ENCODE data around the gene SMPD3.

The SMPD3 gene

DNA sequence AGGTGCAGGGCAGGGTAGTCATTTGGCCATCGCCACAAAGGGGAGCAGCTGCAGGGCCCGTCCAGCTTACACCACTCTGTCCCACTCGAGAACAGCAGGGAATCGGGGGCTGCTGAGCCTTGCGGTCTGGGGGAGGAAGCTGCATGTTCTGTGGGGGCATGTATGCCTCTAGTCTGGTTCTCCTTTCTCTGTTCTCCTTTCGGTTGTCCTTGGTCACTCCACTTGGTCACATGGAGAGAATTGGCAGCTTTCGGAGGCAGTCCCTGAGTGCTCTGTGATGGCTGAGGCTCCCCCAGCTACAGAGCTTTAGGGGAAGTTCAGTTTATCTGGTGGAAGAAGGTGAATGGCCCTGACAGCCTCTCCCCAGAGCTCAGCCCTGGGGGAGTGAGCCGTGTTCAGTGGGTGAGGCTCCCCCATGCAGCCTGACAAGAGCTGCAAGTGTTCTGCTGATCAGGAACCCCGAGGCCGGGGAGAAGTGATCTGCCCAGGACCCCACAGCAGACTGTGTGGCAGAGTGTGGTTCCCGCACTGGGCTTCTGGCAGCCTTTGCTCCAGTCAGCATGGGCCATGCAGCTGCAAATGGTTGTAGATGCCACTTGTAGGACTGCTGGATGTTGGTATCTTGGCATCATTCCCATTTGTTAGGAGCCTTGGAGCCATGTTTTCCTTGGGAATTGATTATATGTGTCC is 22.3 kb upstream of the SMPD3 start:
- no peak for DNase-seq (ENCODE audit: low read depth)

DNA sequence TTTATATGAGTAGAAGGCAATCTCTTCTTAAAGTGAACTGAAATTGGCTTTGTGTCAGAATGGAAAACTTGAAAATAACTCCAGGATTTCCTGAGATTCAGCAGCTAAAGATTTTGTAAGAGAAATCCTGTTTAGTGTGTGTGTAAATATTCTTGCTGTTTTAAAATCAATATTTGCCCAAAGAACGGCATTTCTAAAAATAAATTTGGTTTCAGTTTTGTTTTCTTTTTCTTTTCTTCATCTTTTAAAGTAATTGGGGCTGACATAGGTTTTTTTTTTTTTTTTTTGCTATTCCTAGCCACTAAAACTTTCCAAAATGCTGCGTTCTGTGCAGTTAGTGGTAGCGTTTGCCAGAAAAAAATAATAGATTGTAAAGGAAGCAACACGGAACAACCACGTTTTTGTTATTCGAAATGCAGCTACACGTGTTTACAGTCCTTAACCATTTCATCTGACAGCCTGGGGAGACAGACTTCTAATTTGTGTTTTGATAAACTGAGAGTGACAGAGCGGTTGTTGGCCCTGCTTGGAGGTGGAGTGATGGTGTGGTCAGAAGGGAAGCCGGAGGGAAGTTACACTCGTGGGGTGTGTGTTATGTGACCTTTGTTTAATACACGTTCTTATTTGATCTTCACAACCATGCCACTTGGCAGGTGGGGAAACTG is 21.6 kb upstream of the SMPD3 start:
- DNase-seq (ENCODE audit: low read depth) = no peak

DNA sequence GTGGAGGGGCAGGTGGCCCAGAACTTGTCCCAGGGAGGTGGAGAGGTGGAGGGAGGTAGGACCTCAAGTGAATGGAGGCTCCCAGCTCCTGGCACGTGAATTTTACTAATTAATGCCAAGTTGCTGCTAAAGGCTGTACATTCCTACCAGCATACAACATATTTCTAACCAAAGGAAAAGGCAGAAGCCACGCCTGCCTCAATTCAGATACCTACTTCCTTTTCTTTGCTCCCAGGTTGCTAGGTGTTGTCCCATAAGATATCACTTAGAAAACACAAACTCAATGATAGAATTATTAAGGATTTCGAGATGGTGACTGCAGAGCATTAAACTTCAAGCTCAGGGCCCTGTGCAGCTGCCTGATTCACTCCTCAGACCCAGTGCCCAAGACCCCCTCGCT is 20.5 kb upstream of the SMPD3 start:
- no peak for DNase-seq (ENCODE audit: low read depth)

DNA sequence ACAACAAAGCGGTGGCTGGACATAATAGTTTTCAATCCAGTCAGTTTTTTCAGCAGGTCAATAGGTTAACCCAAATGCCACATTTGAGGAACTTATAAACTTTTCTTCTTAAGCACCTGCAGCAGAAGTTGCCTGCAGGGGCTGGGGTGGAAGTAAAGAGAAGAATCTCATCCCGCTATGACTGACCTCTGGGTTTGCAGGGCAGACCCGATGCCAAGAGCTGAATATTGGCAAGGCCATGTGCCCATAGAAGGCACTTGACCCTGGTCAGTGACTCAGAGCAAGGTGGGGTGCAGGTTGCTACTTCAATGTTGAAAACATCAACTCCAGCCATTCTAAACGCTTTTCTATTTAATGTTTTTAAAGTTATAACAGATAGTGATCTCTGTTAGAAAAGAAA is 17.9 kb upstream of the SMPD3 start:
- DNase-seq (ENCODE audit: low read depth) = no peak

DNA sequence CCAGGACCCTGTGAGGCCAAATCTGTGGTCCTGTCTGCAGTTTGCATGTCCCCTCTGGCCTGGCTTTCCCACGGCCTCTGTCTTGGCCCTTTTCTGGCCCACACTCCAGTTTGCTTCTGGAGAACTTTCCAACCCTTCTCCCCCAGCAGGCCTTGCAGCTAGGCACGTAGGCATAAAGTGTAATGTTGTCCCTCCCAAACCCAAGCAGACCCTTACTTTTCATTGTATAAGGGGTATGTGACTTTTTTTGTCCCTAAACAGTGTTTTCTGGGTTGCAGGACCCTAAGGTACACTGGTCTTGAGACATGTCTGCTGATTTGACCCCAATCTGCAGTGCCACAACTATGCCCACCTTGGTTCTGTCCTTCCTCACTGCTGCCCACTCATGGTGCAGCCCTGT is 15.6 kb upstream of the SMPD3 start:
- no peak for DNase-seq (ENCODE audit: low read depth)

DNA sequence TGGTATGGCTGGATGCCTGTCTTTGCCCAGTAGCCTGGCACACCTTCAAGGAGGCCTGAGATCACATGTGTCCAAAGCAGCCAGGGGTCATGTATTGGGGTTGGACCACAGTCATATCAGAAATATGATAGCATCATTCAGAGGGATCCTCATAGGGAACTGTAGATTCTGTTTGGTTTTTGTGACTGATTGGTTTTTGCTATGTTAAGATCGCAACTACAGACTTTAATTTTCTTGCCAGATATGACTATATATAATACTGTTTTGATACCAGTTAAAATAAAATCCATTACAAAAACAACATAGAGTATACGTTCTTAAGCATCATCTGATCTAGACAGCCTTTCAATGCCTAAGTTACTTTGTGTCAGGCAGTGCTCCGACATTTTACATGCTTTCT is 11.8 kb upstream of the SMPD3 start:
- DNase-seq (ENCODE audit: low read depth) = no peak

DNA sequence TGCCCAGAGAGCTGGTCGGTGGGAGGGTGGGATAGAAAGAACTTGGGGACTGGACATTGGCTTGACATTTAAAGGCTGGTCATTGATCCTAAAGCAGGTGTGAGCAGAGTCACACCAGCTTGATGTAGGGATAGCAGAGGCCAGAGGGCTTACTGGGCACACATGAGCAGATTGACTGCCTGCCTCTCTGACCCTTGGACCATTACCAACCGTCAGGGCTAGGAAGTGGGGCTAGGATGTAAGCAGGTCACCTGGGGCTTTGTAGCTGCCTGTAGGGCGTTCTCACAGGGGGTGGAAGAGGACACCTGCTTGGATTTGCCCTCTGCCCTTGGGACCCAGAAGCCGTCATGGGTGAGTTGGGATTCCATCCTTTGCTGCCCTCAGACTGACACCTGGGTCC is 11.1 kb upstream of the SMPD3 start:
- no peak for DNase-seq (ENCODE audit: low read depth)

DNA sequence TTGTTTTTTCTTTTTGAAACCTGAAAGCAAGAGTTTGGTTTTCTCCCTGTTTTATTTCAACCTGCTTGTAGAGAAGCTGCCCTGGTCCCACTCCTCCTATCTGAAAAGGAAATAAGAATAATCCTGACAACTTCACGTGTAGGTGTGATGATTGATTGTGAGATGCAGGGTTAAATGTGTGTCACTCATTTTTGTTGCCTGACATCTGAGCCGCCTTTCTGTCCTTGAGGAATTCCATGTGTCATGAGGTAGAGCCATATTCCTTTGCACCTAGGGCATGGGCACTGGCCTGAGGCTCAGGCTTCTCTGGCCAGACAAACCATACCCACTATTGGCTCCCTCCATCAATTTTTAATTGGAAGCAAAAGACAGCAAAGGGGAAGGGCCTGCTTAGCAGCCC is 10.2 kb upstream of the SMPD3 start:
- DNase-seq (ENCODE audit: low read depth) = no peak

DNA sequence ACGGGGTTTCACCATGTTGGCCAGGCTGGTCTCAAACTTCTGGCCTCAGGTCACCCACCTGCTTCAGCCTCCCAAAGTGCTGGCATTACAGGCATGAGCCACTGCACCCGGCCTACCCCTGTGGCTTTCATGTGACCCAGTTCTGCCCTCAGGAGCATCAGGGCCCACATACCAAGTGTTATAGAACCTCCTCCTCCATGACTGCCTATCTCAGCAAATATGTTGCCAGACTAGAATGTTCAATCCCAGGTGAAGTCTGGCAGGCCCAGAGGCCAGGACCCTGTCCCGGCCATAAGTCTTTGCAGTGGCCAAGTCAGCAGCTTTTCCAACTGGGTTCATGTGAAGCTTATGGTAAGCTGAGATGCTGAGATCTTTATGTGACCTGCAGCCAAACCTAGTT is 9.8 kb upstream of the SMPD3 start:
- DNase-seq (ENCODE audit: low read depth) = no peak

DNA sequence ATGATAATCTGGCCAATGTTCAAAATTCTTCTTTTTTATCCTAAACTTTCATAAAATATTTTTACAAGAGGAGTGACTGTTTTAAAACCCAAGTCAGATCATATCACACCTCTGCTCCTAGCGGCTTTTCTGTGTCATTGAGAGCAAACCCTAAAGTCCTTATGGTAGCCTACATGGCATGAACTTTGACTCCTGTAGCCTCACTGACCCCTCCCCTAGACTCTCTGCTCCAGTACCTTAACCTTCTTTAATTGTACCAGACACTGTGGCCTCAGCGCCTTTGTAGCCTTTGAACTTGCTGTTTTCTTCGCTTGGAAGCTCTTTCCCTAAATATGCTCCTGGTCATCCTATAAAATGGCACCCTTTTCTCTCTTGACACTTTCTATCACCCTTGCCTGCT is 7.3 kb upstream of the SMPD3 start:
- no peak for DNase-seq (ENCODE audit: low read depth)

DNA sequence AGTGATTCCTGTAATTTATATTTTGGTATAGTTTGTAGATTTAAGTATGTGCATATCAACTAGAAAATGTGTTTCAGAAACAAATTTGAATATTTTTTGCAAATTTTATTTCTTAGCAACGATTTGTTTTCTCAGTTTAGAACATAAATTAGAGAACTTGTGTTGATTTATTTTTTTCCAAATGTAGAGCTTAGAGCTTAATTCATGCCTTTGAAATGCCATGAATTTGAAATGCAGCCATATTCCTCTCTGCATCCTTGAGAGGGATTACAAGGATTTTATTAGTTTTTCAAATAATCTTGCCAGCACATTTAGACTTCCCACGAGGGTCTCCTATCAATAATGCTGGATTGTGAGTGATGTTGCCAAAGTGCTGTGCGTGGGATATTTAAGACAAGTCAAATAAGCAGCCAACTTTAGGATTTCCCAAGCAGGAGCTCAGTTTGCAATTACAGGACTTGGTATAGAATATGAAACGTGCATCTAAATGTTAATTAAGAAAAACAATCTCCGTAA is 6.7 kb upstream of the SMPD3 start:
- DNase-seq (ENCODE audit: low read depth) = no peak

DNA sequence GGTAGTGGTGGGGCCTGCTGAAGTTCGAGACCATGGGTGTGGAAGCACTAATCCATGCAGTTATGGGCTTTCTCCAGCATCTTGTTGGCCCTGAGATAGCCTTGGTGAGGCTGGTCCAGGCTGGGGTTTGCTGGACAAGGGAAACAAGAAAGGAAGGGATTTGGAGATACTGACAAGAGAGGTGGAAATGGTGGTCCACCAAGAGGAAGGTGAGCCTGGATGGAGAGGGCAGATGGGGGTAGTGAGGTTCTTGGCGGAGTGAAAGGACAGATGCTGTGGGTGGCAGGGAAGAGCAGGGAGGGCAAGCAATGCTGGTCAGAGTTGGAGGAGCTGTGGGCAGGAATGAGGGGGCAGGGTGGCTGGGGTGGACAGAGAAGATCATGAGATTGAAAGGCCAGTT is 5.5 kb upstream of the SMPD3 start:
- DNase-seq (ENCODE audit: low read depth) = no peak

DNA sequence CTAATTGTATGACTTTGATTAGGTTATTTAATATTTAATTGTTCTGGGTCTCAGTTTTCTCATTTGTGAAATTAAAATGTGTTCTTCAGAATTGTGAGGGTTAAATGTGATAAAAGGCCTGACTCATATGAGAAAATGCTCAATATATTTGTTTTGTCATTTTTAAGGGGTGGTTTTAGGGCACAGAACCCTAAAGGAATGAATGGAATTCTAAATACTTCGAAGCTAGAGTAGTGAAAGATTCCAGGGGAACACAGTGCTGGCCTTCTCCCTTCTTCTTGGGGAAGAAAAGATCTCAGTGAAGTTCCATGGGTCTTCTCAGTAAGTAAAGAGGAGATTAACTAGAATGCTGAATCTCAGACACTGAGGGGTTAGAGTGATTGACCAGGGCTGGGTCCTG is 3.9 kb upstream of the SMPD3 start:
- no peak for DNase-seq (ENCODE audit: low read depth)

DNA sequence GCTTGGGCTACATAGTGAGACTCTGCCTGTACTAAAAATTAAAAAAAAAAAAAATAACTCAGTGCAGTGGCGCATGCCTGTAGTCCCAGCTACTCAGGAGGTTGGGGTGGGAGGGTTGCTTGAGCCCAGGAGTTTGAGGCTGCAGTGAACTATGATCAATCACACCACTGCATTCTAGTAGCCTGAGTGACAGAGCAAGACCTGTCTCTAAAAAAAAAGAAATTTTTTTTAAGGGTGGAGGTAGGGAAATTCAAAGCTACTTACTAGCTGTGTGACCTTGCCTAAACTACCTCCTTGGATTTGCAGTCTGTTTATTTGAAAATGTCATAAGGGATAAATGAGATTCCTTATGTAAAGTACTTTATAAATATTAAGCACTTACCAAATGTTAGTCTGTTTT is 3.4 kb upstream of the SMPD3 start:
- no peak for DNase-seq (ENCODE audit: low read depth)

DNA sequence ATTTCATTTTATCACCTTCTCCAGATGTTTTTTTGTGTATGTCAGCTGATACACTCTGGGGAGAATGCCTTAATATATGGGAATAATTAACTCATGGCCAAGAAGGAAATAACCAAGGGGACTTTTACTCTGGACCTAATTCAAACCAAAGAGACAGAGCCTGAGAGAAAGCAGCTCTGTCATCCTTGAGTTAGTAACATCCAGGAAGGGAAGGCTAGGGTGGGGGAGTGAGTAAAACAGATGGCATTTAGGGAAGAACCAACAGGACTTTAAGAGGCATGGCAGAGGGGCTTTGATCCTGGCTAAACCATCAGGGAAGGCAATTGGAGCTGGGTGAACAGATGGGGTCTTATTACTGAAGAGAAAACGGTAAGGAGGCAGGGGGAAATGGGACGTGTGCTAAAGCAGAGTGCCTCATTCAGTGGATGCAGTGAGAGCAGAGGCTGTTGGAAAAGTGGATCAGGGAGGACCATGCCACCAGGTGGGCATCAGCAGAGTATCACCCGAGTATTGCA is 2.5 kb upstream of the SMPD3 start:
- DNase-seq (ENCODE audit: low read depth) = no peak

DNA sequence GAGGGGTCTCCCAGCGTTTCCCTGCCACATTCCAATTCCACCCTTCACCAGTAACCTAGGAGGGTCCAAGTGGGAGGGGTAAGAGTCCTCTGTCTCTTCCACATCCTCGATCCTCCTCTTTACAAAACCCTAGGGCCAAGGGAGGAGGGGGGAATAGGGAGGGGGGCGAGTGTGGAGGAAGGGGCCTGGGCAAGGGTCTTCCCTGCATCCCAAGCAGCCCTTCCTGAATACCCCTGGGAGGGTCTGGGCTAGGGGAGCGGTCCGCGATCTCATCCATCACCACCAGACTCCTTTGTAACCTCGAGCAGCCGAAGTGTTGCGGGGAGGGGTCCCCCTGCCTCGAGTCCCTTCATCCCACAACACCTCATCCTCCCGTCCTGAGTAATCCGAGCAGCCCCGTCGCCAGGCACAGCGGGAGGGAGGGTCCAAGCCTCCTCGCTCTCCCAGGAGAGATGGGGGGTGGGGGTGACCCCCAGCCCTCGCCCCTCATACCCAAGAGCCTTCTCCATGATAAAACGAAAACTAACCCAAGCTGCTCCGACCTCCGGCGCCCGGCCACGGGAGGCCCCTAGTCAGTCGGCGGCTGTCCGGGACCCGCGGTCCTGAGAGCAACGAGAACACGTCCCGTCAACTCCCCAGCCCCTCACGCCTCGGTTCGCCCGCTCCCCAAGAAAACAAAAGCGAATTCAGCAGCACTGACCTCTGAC is 502 bp downstream of the SMPD3 start:
- DNase-seq (ENCODE audit: low read depth) = no peak

DNA sequence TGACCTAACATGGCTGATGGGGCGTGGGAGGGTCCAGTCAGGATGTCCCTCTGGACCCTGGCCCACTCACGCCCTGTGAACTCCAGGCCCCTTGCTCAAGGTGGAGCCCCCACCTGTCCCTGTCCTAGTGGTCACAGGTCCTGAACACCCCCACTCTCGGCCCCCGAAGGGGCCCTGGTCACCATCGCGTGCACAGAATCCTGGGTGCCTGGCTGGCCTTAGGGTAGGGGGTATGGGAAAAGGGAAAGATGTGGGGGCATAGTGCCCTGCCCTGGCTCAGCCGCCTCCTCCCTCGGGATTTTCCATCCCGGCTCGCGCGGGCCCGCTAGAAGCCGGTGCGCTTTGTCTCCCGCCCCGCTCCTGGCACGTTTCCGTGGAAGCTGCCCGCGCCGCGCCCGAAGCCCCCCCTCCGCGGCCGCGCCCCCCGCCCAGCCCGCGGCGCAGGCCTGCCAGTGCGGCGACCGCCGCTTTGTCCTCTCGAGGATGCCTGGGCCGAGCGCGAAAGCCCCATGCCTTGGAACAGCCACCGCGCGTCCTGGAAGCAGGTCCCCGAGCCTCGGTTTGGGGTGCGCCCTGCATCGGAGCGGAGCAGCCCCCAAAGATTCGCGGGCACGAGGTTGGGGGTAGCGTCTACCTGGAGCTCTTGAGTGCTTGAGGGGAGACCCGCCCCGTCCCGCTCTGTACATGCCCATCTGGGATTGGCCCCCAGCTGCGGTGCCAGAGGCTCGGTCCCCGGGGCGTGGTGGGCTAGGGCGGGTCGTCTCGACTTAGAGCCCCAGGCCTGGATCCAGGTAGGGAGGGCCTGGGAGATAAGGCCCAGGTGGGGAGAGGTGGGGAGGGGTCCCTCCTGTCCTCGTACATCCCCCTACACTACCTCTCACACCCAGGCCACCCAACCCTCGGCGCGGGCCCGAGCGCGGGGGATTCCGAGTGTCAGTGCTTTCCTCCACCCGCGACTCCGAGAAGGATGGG is 1.3 kb downstream of the SMPD3 start:
- DNase-seq (ENCODE audit: low read depth) = no peak

DNA sequence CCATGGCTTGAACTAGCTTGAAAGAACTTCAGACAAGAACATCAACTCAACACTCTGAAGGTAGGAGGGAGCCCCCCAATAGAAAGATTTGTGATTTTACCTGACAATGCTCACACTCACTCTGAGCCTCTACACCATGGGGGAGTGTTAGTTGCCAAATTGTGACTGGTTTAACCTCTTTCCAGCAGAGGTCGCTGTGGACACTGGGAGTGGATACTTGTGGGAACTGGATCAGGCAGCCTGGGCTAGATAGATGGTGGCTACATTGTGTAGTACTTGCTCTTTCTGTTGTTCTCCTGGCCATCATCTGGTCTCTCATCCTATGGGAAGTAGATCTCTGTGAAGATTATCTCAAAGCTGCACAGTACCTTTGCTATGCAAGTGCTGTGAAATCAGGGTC is 2.9 kb downstream of the SMPD3 start:
- peak; percentile 9 for DNase-seq (ENCODE audit: low read depth)

DNA sequence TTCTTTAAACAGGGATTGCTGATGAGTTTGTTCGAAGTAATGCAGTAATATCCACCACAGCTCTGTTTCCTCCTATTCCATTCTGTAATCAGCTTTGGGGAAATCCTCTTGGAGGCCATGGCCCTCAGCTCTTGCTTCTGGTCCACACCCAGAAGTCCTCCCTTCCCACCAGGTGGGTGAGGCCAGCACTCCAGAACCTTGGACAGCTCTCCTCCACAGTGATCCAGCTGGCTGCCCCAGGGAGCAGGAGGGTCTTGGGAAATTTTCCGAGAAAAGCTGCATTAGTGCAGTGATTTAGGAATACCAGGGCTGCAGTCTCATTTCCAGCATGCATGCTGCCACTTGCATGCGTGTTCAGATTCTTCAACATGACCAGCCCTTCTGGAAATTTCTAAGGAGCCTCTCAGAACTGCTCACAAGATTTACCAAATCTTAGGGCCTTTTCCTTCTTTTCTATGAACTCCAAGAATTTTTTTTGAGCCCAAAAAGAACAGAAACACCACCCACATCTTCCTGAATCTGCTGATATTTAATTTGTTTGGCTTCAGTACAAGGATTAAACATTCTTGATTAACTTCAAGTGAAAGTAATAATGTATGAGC is 4.2 kb downstream of the SMPD3 start:
- DNase-seq (ENCODE audit: low read depth) = peak; percentile 10

DNA sequence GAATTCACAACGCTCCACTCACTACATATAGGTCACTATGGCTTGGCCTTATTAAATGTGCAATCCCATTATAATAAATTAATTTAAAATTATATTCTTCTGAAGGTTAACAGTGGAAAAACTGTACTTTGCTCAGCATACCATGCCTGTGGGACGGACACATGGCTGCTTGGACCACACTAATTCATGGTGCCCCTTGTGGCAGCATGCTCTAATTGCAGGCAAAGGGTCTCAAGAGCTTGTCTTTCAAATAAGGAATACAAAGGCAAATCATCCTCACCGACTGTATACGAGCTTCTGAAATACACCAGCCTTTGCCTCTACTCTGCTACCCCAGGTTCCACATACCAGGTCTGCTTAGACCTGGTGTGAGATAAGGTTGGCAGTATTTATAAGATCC is 11.7 kb downstream of the SMPD3 start:
- DNase-seq (ENCODE audit: low read depth) = no peak

DNA sequence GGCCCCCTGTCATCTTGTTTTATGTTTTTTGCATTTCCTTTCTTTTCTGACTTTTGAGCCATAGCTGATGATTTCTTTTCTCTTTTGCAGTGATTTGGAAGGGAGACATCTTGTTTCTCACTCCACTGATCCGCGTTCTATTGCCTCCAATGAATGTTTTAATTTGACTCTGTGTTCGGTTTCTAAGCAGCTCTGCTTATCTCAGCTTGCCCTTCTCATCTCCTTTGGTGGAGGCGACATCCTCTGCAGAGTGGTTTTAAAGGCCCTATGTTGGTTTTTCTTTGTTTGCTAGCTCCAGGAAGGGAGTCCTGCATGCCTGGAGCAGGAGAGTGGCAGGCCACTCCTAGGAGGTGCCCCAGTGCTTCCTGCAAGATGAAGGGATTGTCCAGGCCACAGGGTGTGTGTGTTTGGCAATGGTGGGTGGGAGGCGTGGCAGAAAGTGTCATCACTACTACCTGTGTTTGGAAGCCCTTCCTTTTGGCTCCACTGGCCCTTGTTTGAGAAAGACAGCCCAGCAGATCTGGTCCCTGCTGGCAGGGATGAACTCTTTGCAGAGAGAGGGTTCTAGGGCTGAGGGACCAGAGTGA is 13.6 kb downstream of the SMPD3 start:
- no peak for DNase-seq (ENCODE audit: low read depth)

All from stromal cell of bone marrow (primary cell).